Calu3 (cell line): Measurements from ENCODE around the gene SPARCL1. TPM values are rescaled to one million over a fixed set of nuclear protein-coding genes. Genes with fewer than 3 reads are reported as not detected.
"Not testable (repeated sequence)": the region's sequence is repeated elsewhere in the genome, so short reads cannot be mapped to it uniquely, and the experiment has no call there.

Experiments
- BruUV-seq: library from RNA; stranded (reverse); fragments of 400-500 nt; replicated peaks from 2 replicates; lab custom pipeline; 2021; lab: Mats Ljungman, UMichigan
- CTCF ChIA-PET: fragments of 300-600 bp; sonication (Branson Sonifier 250); formaldehyde crosslinking; loops from one replicate; lab custom pipeline; 2022; ENCODE audit warnings: antibody characterized with exemption; lab: Charles Lee
- DNase-seq: peaks from one replicate; pipeline ENCODE4 v3.0.0; 2022
- H3K27ac Mint-ChIP-seq: one replicate; pipeline ENCODE4 v1.8.0; 2022; ENCODE audit warnings: mixed read lengths; ENCODE audit not compliant: unreplicated experiment
- H3K27me3 Mint-ChIP-seq: one replicate; pipeline ENCODE4 v1.8.0; 2022; ENCODE audit warnings: mixed read lengths; ENCODE audit not compliant: unreplicated experiment
- H3K36me3 Mint-ChIP-seq: one replicate; pipeline ENCODE4 v1.8.0; 2022; ENCODE audit warnings: mild to moderate bottlenecking, moderate library complexity, mixed read lengths; ENCODE audit not compliant: insufficient read depth, unreplicated experiment
- H3K4me1 Mint-ChIP-seq: one replicate; pipeline ENCODE4 v1.8.0; 2022; ENCODE audit warnings: mild to moderate bottlenecking, low read depth, mixed read lengths; ENCODE audit not compliant: unreplicated experiment
- H3K4me3 Mint-ChIP-seq: one replicate; pipeline ENCODE4 v1.8.0; 2022; ENCODE audit warnings: mild to moderate bottlenecking, low read depth, moderate library complexity, mixed read lengths; ENCODE audit not compliant: unreplicated experiment
- H3K9me3 Mint-ChIP-seq: one replicate; pipeline ENCODE4 v1.8.0; 2022; ENCODE audit warnings: low read depth, mixed read lengths; ENCODE audit not compliant: unreplicated experiment
- CTCF ChIP-seq: fragments of 200-600 bp; IDR thresholded peaks from one replicate; pipeline ENCODE4 v1.8.0; 2022; ENCODE audit warnings: antibody characterized with exemption; ENCODE audit not compliant: unreplicated experiment
- intact Hi-C: fragments of 100-400 bp; cut with micrococcal nuclease; formaldehyde crosslinking; loops from one replicate; pipeline ENCODE4 v1.10.0; 2022; ENCODE audit not compliant: unreplicated experiment
- total RNA-seq: library from RNA; stranded (reverse); gene quantifications from 2 replicates; pipeline ENCODE4 v1.2.3, GENCODE V29; 2022

SPARCL1 gene
- total RNA-seq, 1 experiment from 2014 or later = not detected

GRCh38 chr4:87489678-87490077 is 39.5 kb downstream of the SPARCL1 start:
- H3K36me3 Mint-ChIP-seq = no peaks in the 10 kb centered on the region
- TF ChIP-seq CTCF = no peak
- CTCF ChIA-PET = no interaction called here
- H3K4me3 Mint-ChIP-seq = no peak overlapping the region
- H3K27me3 Mint-ChIP-seq = no peaks in the 10 kb centered on the region
- intact Hi-C loops = no loop called here
- peaks cover 9% of the 10 kb centered on the region for H3K4me1 Mint-ChIP-seq
- peaks cover 12% of the 10 kb centered on the region for H3K9me3 Mint-ChIP-seq
- DNase-seq = no peak
- H3K27ac Mint-ChIP-seq = no peak overlapping the region
- BruUV-seq = no TSS peak

DNA sequence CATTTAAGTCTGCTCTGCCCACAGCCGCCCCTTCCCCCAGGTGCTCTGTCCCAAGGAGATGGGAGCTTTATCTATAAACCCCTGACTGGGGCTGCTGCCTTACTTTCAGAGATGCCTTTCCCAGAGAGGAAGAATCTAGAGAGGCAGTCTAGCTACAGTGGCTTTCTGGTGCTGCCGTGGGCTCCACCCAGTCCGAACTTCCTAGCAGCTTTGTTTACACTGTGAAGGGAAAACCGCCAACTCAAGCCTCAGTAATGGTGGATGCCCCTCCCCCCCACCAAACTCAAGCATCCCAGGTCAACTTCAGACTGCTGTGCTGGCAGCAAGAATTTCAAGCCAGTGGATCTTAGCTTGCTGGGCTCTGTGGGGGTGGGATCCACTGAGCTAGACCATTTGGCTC is 40.5 kb downstream of the SPARCL1 start:
- DNase-seq, H3K9me3 Mint-ChIP-seq, intact Hi-C loops, H3K27me3 Mint-ChIP-seq, H3K4me1 Mint-ChIP-seq, H3K36me3 Mint-ChIP-seq, H3K27ac Mint-ChIP-seq, BruUV-seq, H3K4me3 Mint-ChIP-seq: not testable (repeated sequence)
- CTCF ChIA-PET = interaction anchor here (0.6 kb wide), 1 partner anchor 803 kb away, joined by 6 read pairs; no protein-coding TSS in a partner anchor

GRCh38 chr4:87483247-87483646 is 45.9 kb downstream of the SPARCL1 start:
- CTCF ChIA-PET, H3K36me3 Mint-ChIP-seq, DNase-seq, H3K9me3 Mint-ChIP-seq, intact Hi-C loops, BruUV-seq, H3K4me3 Mint-ChIP-seq, H3K27me3 Mint-ChIP-seq, H3K4me1 Mint-ChIP-seq, H3K27ac Mint-ChIP-seq: not testable (repeated sequence)

- Mint-ChIP-seq H3K9me3 (no peaks in the 10 kb centered on the region), H3K36me3 (no peaks in the 10 kb centered on the region), H3K27ac (no peak overlapping the region), H3K27me3 (no peaks in the 10 kb centered on the region), H3K4me1 (no peaks in the 10 kb centered on the region), H3K4me3 (no peak overlapping the region)
- DNase-seq = no peak
- BruUV-seq = no TSS peak
- intact Hi-C loops = no loop called here
- CTCF ChIA-PET = no interaction called here
- TF ChIP-seq CTCF = no peak
These were observed 47.8 kb downstream of the SPARCL1 start for GRCh38 chr4:87481377-87481776.

DNA sequence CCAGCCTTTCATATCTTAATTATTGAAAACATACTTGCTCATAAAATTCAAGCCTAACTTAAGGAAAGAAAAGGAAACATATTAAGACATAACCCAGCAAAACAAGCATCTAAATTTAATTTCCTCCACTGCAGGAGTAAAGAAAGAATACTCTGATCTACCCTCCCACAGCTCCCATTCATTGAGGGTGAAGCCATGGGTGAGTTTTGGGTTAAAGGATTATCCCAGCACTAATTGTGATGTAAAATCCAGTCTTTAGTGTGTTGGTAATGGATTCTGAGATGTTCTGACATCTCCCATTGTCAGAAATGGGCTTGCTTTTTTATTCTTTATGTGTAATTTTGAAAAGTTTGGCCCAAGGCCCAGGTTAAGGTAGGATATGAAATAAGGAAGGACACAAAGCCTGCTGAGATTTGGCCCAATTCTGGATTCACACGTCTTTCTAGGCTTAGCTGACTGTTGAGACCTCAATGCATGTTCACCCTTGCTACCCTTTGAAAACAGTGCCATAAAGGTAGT is 50.4 kb downstream of the SPARCL1 start:
- Mint-ChIP-seq H3K27me3 (no peaks in the 10 kb centered on the region), H3K36me3 (no peaks in the 10 kb centered on the region), H3K27ac (no peak overlapping the region), H3K4me1 (no peaks in the 10 kb centered on the region), H3K4me3 (no peak overlapping the region), H3K9me3 (no peaks in the 10 kb centered on the region)
- intact Hi-C loops = no loop called here
- BruUV-seq = no TSS peak
- no peak for TF ChIP-seq CTCF
- no peak for DNase-seq
- CTCF ChIA-PET = no interaction called here
